ENCODE data around the gene FAM228B.

The FAM228B gene

GRCh38 chr2:24174851-24175277 is 51.6 kb downstream of the FAM228B start, which contains the start of gene FAM228A:
TSS of gene FAM228A (plus strand) at chr2:24175053. CDS start at chr2:24175481, 428 bp downstream.
- no peak for TF ChIP-seq RAD21 (IDR thresholded peaks at IDR 0.05; ENCODE audit: low read depth)

GRCh38 chr2:24175631-24176187 is 52.4 kb downstream of the FAM228B start:
- TF ChIP-seq MAX (IDR thresholded peaks at IDR 0.05) (no peak), NFIC (IDR thresholded peaks at IDR 0.05) (no peak), ZBTB7A (IDR thresholded peaks at IDR 0.05; ENCODE audit: low read depth) (no peak), RAD21 (IDR thresholded peaks at IDR 0.05; ENCODE audit: low read depth) (no peak), TCF12 (IDR thresholded peaks at IDR 0.05; ENCODE audit: low read depth) (no peak), YY1 (IDR thresholded peaks at IDR 0.05; ENCODE audit: low read depth) (no peak), EGR1 (IDR thresholded peaks at IDR 0.05) (no peak), EP300 (IDR thresholded peaks at IDR 0.05; ENCODE audit: borderline replicate concordance) (no peak), FOXM1 (IDR thresholded peaks at IDR 0.05; ENCODE audit: borderline replicate concordance, low read depth) (no peak), TAF1 (IDR thresholded peaks at IDR 0.05; ENCODE audit: low read depth) (no peak), CREB1 (IDR thresholded peaks at IDR 0.05; ENCODE audit: low read depth) (no peak), TEAD4 (IDR thresholded peaks at IDR 0.05) (no peak), USF1 (IDR thresholded peaks at IDR 0.05) (no peak), REST (IDR thresholded peaks at IDR 0.05; ENCODE audit: low read depth) (no peak), CEBPB (IDR thresholded peaks at IDR 0.05) (no peak)

GRCh38 chr2:24176326-24176725 is 53.1 kb downstream of the FAM228B start:
- TF ChIP-seq MAX (IDR thresholded peaks at IDR 0.05) (no peak), YY1 (IDR thresholded peaks at IDR 0.05; ENCODE audit: low read depth) (no peak), RAD21 (IDR thresholded peaks at IDR 0.05; ENCODE audit: low read depth) (no peak), EGR1 (IDR thresholded peaks at IDR 0.05) (no peak), ZBTB7A (IDR thresholded peaks at IDR 0.05; ENCODE audit: low read depth) (no peak), USF1 (IDR thresholded peaks at IDR 0.05) (no peak), TAF1 (IDR thresholded peaks at IDR 0.05; ENCODE audit: low read depth) (no peak), FOXM1 (IDR thresholded peaks at IDR 0.05; ENCODE audit: borderline replicate concordance, low read depth) (no peak), TCF12 (IDR thresholded peaks at IDR 0.05; ENCODE audit: low read depth) (no peak), CREB1 (IDR thresholded peaks at IDR 0.05; ENCODE audit: low read depth) (no peak), EP300 (IDR thresholded peaks at IDR 0.05; ENCODE audit: borderline replicate concordance) (no peak), NFIC (IDR thresholded peaks at IDR 0.05) (no peak), TEAD4 (IDR thresholded peaks at IDR 0.05) (no peak), REST (IDR thresholded peaks at IDR 0.05; ENCODE audit: low read depth) (no peak), CEBPB (IDR thresholded peaks at IDR 0.05) (no peak)

GRCh38 chr2:24179683-24180082 is 56.4 kb downstream of the FAM228B start:
- TF ChIP-seq YY1 (IDR thresholded peaks at IDR 0.05; ENCODE audit: low read depth): no peak
- TF ChIP-seq MAX (IDR thresholded peaks at IDR 0.05): no peak
- TF ChIP-seq REST (IDR thresholded peaks at IDR 0.05; ENCODE audit: low read depth): no peak
- no peak for TF ChIP-seq USF1 (IDR thresholded peaks at IDR 0.05)
- no peak for TF ChIP-seq TEAD4 (IDR thresholded peaks at IDR 0.05)
- TF ChIP-seq CEBPB (IDR thresholded peaks at IDR 0.05): no peak
- no peak for TF ChIP-seq EP300 (IDR thresholded peaks at IDR 0.05; ENCODE audit: borderline replicate concordance)
- no peak for TF ChIP-seq CREB1 (IDR thresholded peaks at IDR 0.05; ENCODE audit: low read depth)
- TF ChIP-seq RAD21 (IDR thresholded peaks at IDR 0.05; ENCODE audit: low read depth): no peak
